22Rv1 (cell line): ENCODE measurements around the gene PRKCG.

Source experiments
- H3K27ac ChIP-seq: fragments of 450-650 bp; 2 replicates; pipeline ENCODE4 v1.5.1; 2017
- ZFX ChIP-seq: fragments of 450-650 bp; IDR thresholded peaks from 2 replicates; pipeline ENCODE4 v1.6.1; 2017; ENCODE audit warnings: antibody characterized with exemption, borderline replicate concordance
- TF ChIP-seq, protein P1 (sequence below): fragments of 450-650 bp; IDR thresholded peaks from 2 replicates; pipeline ENCODE4 v1.5.1; 2017; ENCODE audit warnings: mild to moderate bottlenecking

PRKCG gene

DNA sequence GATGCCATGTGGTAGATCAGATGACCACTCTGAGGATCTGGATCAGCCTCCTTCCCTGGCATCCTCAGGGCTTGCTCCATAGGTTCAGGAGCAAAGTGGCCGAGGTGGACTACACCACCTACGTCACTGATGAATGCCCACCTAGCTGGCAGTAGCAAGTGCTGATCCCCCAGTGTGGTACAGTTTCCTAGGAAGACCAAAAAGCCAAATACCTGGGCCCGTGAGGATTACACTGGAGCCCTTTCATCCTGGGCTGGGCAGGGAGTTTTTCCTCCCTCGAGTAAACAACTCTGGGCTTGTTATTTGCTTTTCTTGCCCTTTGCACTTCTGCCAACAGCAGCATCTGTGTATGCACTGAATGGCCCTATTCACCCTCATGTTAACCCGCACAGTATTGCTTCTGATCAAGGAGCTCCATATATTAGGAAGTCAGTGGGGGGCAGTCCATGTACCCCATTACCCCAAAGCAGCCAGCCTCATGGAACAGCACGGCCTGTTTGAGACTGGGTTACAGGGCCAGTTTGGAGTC, 17.6 kb upstream of the PRKCG start:
- no peak for TF ChIP-seq ZFX
- TF ChIP-seq, protein P1, sequence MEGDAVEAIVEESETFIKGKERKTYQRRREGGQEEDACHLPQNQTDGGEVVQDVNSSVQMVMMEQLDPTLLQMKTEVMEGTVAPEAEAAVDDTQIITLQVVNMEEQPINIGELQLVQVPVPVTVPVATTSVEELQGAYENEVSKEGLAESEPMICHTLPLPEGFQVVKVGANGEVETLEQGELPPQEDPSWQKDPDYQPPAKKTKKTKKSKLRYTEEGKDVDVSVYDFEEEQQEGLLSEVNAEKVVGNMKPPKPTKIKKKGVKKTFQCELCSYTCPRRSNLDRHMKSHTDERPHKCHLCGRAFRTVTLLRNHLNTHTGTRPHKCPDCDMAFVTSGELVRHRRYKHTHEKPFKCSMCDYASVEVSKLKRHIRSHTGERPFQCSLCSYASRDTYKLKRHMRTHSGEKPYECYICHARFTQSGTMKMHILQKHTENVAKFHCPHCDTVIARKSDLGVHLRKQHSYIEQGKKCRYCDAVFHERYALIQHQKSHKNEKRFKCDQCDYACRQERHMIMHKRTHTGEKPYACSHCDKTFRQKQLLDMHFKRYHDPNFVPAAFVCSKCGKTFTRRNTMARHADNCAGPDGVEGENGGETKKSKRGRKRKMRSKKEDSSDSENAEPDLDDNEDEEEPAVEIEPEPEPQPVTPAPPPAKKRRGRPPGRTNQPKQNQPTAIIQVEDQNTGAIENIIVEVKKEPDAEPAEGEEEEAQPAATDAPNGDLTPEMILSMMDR, result no peak
- peak overlapping the region; percentile 93 for H3K27ac ChIP-seq

DNA sequence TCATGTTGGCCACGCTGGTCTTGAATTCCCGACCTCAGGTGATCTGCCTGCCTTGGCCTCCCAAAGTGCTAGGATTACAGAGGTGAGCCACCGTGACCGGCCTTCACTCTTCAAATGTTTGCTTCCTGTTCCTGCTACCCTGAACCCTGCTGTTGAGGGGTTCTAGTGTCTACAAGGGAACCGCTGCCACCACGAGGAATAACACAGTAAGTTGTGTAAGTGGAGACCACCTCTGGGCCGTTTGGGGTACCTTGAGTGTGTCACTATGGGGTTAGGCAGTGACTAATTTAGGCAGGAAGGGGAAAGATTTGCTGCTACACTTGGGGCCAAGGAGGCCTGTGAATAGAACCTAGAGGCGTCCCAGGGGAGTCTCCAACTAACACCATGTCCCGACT, 16.5 kb upstream of the PRKCG start:
- no peak for TF ChIP-seq ZFX
- TF ChIP-seq, protein P1, result no peak
- peak overlapping the region; percentile 93 for H3K27ac ChIP-seq

DNA sequence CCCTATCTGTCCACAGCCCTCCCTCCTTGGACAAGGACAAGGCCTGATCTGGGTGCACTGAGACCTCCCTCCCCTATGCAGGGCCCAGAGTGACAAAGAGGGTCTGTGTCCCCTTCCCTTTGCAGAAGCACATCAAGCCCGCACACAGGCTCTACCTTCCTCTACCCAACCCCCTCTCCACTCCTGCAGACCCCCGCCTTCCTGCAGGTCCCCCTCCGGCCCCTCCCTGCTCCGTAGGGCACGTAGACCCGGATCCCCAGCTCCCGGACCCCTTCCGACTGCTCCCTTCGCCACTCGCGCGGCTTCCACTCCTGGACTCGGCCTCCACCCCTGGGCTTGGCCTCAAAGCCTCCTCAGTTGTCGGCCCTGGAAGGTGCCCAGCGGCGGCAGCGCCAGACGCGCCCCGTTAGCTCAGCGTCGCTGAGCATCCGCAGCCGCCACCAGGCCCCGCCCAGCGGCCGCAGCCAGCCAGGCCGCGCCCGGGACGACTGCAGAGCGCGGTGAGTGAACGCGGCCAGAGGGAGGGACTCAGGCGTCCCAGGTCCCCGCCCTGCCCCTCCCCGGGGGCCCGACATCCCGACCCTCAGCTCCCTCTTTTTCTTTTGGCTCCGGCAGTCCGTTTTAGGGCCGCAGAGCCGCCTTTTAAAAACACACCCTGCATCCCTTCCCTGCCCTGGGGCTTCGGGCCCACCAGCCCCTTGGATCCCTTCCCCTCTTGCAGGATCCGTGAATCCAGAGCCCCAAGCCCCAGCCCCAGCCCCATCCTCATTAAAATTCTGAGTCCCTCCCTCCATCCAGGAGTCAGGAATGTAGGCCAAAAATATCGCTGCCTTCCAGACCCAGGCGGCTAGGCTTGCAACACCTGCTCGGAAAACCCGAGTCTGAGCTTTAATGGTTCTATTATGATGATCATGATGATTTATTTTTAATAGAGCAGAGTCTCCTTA, 15.8 kb upstream of the PRKCG start:
- H3K27ac ChIP-seq, result peak overlapping the region; percentile 93
- TF ChIP-seq, protein P1, result no peak
- no peak for TF ChIP-seq ZFX

DNA sequence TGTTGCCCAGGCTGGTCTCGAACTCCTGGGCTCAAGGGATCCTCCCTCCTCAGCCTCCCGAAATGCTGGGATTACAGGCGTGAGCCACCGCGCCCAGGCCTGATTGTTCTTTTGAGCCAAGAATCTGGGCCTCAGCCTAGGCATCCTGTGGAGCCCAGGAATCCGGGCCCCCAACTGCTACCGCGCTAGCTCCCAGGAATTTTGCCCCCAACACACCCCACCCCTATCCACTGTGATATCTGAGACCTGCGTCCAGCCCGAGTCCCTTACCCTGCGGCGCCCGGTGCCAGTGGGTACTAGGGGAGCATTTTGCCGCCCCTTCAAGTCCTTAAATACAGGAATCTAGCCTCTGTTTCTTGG, 15.2 kb upstream of the PRKCG start:
- peak overlapping the region; percentile 93 for H3K27ac ChIP-seq
- TF ChIP-seq ZFX, result no peak
- TF ChIP-seq, protein P1, result no peak

DNA sequence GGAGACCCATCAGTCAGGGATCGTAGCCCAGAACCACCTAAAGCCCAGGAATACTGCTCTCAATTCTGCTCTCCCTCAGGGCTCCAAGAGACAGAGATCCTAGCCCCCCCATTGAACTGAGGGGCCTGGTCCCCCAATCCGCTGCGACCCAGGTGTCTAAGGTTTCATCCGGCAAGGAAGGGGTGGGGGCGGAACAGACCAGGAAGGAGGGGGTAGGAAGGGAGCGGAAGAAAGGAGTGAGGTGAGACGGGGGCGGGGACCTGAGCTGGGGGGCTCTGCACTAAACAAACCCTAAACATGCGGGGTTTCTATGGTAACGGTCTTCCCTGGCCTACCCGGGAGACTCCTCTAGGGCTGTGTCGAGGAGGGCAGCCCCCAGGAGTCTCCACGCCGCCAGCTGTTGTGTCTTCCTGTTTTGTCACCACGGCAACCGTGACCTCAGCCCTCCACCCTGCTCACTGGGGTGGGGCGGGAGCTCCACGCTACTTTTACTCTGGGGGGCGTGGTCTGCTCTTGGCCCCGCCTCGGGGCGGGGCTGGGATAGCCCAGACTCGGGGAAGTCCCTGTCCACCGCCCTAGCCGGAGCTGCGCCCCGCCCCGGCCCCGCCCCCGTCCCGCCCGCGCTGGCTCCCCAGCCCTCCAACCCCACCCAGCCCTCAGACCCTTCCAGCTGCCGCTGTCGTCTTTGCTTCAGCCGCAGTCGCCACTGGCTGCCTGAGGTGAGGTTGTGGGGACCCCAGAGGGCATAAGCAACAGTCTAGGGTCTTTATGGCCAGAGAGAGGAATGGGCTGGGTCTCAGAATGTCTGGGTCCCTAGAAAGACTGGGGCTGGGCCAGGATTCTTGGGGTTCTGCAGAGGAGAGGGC, 14.5 kb upstream of the PRKCG start, which contains the start of gene MYADM:
Gene MYADM (plus strand): TSS at position 659 of the 866 bp plus-strand sequence. CDS start 5,647 bp downstream, outside the sequence.
- H3K27ac ChIP-seq, result peak within 1 kb of the TSS; percentile 93
- no peak for TF ChIP-seq ZFX
- TF ChIP-seq, protein P1, result no peak

DNA sequence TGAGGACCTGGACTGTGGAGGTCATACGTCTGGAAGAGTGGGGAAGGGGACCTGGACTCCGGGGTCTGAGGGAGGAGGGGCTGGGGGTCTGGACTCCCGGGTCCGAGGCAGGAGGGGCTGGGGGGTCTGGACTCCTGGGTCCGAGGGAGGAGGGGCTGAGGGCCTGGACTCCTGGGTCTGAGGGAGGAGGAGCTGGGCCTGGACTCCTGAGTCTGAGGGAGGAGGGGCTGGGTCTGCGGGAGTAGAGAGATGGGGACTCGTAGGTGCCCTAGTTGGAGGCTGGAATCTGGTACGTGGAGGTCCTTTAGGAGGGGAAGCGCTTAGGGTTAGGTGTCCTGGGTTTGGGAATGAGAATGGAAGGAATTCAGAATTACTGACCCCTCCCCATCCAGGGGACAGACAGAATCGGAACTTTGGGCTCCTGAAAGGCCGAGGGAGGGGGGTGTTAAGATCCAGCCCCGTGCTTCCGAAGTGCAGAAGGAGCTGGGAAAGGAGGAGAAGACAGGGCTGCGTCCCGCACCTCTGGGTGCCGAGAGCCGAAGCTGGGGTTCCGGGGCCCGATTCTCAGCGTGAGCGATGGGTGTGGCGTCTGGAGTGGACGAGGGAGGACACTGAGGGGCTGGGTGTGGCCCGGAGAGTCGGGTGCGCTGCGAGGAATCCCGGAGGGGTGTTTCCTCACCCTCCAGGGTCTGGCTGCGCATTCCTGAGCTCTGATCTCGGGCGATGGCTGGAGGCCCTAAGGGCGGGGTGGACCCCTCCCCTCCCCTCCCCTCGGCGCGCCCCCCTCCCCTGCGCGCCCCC, 13.7 kb upstream of the PRKCG start:
- H3K27ac ChIP-seq, result peak overlapping the region; percentile 93

More for the DNA sequence above, 13.7 kb upstream of the PRKCG start:
- TF ChIP-seq, protein P1, result no peak
- TF ChIP-seq ZFX, result no peak
